ENCODE data around the gene WFIKKN2. TPM values are rescaled to one million over a fixed set of nuclear protein-coding genes. Genes with fewer than 3 reads are reported as not detected.

WFIKKN2 gene
- total and polyA plus RNA-seq, 2 of the 13 experiments (the other 11 are each of a cell fraction or from before 2014, with no cell fraction given), result not detected

DNA sequence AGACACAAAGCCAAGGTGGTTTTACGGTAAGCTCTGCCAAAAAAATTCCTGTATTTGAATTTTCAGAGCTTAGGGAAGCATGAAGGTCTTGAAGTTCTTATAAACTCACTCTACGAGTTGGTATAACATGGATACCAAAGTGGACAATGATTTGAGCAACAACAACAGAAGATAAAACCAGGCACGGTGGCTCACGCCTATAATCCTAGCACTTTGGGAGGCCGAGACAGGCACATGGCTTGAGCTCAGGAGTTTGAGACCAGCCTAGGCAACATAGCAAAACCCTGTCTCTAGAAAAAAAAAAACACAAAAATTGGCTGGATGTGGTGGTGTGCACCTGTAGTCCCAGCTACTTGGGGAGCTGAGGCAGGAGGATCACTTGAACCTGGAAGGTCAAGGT lies 43.7 kb downstream of the WFIKKN2 start (continued):
- TF ChIP-seq, protein P1, sequence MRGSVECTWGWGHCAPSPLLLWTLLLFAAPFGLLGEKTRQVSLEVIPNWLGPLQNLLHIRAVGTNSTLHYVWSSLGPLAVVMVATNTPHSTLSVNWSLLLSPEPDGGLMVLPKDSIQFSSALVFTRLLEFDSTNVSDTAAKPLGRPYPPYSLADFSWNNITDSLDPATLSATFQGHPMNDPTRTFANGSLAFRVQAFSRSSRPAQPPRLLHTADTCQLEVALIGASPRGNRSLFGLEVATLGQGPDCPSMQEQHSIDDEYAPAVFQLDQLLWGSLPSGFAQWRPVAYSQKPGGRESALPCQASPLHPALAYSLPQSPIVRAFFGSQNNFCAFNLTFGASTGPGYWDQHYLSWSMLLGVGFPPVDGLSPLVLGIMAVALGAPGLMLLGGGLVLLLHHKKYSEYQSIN (CRISPR knock-in tag; IDR thresholded peaks at IDR 0.05; ENCODE audit: borderline replicate concordance), result no peak
- TF ChIP-seq, protein P2, sequence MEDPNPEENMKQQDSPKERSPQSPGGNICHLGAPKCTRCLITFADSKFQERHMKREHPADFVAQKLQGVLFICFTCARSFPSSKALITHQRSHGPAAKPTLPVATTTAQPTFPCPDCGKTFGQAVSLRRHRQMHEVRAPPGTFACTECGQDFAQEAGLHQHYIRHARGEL (CRISPR knock-in tag; IDR thresholded peaks at IDR 0.05), result no peak
- TF ChIP-seq ZSCAN29 (CRISPR knock-in tag; conservative IDR thresholded peaks at IDR 0.05) (no peak), ZNF543 (CRISPR knock-in tag; IDR thresholded peaks at IDR 0.05) (no peak), SP1 (IDR thresholded peaks at IDR 0.05) (no peak), SP1 (CRISPR knock-in tag; IDR thresholded peaks at IDR 0.05) (no peak), RFX1 (IDR thresholded peaks at IDR 0.05) (no peak), BORCS8-MEF2B (CRISPR knock-in tag; IDR thresholded peaks at IDR 0.05) (no peak)
- TF ChIP-seq, protein P3, sequence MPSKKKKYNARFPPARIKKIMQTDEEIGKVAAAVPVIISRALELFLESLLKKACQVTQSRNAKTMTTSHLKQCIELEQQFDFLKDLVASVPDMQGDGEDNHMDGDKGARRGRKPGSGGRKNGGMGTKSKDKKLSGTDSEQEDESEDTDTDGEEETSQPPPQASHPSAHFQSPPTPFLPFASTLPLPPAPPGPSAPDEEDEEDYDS (CRISPR knock-in tag; IDR thresholded peaks at IDR 0.05), result no peak
- TF ChIP-seq, protein P4, sequence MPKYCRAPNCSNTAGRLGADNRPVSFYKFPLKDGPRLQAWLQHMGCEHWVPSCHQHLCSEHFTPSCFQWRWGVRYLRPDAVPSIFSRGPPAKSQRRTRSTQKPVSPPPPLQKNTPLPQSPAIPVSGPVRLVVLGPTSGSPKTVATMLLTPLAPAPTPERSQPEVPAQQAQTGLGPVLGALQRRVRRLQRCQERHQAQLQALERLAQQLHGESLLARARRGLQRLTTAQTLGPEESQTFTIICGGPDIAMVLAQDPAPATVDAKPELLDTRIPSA (CRISPR knock-in tag; IDR thresholded peaks at IDR 0.05; ENCODE audit: borderline replicate concordance), result no peak
- TF ChIP-seq, protein P5, sequence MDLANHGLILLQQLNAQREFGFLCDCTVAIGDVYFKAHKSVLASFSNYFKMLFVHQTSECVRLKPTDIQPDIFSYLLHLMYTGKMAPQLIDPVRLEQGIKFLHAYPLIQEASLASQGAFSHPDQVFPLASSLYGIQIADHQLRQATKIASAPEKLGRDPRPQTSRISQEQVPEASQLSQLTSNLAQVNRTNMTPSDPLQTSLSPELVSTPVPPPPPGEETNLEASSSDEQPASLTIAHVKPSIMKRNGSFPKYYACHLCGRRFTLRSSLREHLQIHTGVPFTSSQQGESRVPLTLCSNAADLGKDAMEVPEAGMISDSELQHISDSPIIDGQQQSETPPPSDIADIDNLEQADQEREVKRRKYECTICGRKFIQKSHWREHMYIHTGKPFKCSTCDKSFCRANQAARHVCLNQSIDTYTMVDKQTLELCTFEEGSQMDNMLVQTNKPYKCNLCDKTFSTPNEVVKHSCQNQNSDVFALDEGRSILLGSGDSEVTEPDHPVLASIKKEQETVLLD (CRISPR knock-in tag; IDR thresholded peaks at IDR 0.05; ENCODE audit: low read depth), result no peak
